ENCODE data around the gene ARID1B.

ARID1B gene

GRCh38 chr6:157246771-157247484 is 469.8 kb downstream of the ARID1B start:
- DNase-seq (ENCODE audit: low read depth): no peak

DNA sequence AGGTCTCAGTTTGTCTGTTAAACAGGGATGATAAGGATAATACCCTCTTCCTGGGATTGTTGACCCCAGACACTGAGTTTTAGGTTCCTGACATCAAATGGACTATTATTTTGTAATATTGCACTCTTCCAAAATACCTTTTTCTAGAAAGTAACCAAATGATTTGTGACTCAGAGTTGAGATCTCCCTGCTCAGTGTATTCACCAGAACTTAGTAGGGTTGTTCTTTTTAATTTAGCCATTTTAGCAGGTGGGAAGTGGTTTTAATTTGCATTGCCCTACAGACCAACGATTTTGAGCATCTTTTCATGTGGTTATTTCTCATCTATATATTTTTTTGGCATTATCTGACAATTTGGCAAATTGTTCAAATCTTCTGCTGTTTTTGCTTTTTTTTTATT is 471.1 kb downstream of the ARID1B start:
- DNase-seq (ENCODE audit: low read depth): no peak

GRCh38 chr6:157249826-157250225 is 472.6 kb downstream of the ARID1B start:
- no peak for DNase-seq (ENCODE audit: low read depth)

DNA sequence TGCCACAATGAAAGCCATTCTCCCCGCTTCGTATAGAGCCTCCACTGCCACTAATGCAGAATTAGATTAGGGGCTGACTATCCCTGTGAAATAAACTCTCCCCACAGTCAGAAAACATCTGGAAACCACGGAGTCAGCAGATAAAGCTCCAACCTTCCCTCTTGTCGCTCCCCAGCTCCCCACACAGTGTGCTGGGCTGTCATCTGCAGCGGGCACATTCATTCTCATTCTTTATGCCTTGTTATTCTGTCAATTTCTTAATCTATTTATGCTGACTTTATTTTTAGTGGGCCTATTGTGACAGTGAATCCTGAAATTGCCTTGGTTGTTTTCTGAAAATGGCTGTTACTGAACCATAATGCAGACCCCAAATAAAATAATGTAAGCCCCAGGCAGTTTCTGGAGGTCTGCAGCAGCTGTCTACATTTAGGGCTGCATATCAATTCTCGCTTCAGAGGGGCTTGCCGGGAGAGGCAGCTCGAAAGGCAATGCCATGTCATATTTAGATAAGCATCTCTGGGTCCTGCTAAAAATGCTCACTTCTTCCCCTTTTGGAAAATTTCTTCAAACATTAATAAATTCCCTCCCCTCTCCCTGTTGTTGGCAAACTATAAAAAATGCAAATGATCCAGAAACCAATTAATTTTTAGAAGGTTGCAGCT is 474.5 kb downstream of the ARID1B start:
- no peak for DNase-seq (ENCODE audit: low read depth)

DNA sequence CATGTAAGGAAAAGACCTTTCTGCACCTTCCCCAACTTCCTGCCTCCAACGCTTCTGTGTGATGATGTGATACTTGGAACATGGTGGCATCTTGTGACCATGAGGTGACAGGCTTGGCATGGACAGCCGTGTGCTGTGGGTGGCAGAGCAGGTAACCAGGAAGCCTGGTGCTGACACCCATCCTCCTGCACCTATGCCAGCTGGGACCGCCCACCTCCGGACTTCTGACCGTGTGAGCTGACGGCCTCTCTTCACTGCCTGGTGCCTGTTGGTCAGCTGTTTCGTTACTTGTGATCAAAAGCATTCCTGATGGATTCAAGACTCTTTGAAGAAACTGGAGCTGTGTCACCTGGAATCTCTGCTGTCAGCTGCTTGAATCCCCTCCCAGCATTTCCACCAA is 475.8 kb downstream of the ARID1B start:
- DNase-seq (ENCODE audit: low read depth): no peak

GRCh38 chr6:157253699-157254098 is 476.5 kb downstream of the ARID1B start:
- DNase-seq (ENCODE audit: low read depth): no peak

- DNase-seq (ENCODE audit: low read depth): no peak
Measured at GRCh38 chr6:157254538-157254937, 477.4 kb downstream of the ARID1B start.

DNA sequence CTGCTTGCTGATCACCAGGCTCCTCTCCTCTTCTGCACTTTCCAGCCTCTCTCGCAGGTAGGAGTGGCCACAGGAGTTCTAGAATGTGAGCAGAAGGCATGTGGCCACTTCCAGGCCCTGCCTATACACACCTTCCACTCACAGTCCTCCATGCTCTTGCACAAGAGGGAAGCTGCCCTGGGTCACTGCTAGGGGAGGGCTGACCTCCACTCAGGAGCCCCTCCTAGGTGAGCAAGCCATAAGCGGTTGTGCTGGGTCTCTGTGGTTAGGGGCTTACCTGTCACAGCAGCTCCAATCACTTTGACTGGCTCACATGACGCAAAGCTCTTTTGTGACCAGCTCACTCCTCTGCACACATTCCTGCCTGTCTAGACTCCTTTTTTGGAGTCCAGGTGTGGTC is 477.9 kb downstream of the ARID1B start:
- DNase-seq (ENCODE audit: low read depth): no peak

DNA sequence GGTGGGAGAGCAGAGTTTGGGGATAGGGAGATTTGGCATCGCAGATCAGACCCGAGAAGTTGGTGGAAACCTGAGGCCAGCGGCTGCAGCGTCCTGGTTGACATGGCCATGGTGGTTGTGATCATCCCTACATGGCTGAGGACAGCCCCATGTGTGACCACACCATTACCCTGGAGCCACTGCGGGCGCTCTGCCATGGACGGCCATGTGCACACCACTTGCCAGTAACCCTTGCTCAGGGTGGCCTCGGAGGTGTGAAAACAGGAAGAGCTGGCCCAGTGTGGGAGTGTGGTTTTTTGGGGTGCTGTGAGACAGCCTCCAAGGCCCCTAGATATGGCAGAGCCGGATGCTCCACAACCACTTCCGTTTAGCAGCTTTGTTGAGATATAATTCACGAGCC is 481.7 kb downstream of the ARID1B start:
- DNase-seq (ENCODE audit: low read depth): no peak

- DNase-seq (ENCODE audit: low read depth): no peak
Measured at GRCh38 chr6:157259443-157259842, 482.3 kb downstream of the ARID1B start.

All from HS-27A (cell line).